ENCODE measurements around the gene ASMTL. TPM values are rescaled to one million over a fixed set of nuclear protein-coding genes. Genes with fewer than 3 reads are reported as not detected.

ASMTL gene
- total RNA-seq, 2 experiments from 2014 or later = 34.6 to 39.3 TPM

GRCh38 chrX:1400049-1400448, 52.7 kb downstream of the ASMTL start:
- CTCF ChIA-PET = no interaction called here
- Histone ChIP-seq H3K27me3 (ENCODE audit: control insufficient read depth in 1 of 2, insufficient read depth in 2 of 2, low read length in 2 of 2) (no peaks in the 10 kb centered on the region), H3K36me3 (ENCODE audit: insufficient read depth, low read length) (peaks cover 46% of the 10 kb centered on the region), H3K27ac (ENCODE audit: low read depth in 1 of 2, low read length in 2 of 2) (no peak overlapping the region), H3K9me3 (ENCODE audit: control insufficient read depth in 1 of 2, insufficient read depth in 1 of 2, low read length in 2 of 2) (no peaks in the 10 kb centered on the region), H3K4me1 (ENCODE audit: insufficient read depth, low read length) (peaks cover 2% of the 10 kb centered on the region), H3K4me3 (ENCODE audit: low read length) (no peak overlapping the region)
- ATAC-seq (ENCODE audit: poor library complexity) = no peak
- H3K36me3 Mint-ChIP-seq (ENCODE audit: low read depth) = peaks cover 9% of the 10 kb centered on the region
- no peaks in the 10 kb centered on the region for H3K9me3 Mint-ChIP-seq
- intact Hi-C loops (cut with DNase I, micrococcal nuclease) = no loop called here
- TF ChIP-seq, protein P1, sequence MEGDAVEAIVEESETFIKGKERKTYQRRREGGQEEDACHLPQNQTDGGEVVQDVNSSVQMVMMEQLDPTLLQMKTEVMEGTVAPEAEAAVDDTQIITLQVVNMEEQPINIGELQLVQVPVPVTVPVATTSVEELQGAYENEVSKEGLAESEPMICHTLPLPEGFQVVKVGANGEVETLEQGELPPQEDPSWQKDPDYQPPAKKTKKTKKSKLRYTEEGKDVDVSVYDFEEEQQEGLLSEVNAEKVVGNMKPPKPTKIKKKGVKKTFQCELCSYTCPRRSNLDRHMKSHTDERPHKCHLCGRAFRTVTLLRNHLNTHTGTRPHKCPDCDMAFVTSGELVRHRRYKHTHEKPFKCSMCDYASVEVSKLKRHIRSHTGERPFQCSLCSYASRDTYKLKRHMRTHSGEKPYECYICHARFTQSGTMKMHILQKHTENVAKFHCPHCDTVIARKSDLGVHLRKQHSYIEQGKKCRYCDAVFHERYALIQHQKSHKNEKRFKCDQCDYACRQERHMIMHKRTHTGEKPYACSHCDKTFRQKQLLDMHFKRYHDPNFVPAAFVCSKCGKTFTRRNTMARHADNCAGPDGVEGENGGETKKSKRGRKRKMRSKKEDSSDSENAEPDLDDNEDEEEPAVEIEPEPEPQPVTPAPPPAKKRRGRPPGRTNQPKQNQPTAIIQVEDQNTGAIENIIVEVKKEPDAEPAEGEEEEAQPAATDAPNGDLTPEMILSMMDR (IDR thresholded peaks at IDR 0.05) = no peak
- H3K27me3 Mint-ChIP-seq = no peaks in the 10 kb centered on the region
- peak in 2 of 14 experiments; percentile 12 to 20 for DNase-seq
- no peak overlapping the region for H3K4me3 Mint-ChIP-seq
- no peak overlapping the region for H3K27ac Mint-ChIP-seq
- peaks cover 12% of the 10 kb centered on the region for H3K4me1 Mint-ChIP-seq (ENCODE audit: low read depth)
- POLR2A ChIA-PET = no interaction called here

DNA sequence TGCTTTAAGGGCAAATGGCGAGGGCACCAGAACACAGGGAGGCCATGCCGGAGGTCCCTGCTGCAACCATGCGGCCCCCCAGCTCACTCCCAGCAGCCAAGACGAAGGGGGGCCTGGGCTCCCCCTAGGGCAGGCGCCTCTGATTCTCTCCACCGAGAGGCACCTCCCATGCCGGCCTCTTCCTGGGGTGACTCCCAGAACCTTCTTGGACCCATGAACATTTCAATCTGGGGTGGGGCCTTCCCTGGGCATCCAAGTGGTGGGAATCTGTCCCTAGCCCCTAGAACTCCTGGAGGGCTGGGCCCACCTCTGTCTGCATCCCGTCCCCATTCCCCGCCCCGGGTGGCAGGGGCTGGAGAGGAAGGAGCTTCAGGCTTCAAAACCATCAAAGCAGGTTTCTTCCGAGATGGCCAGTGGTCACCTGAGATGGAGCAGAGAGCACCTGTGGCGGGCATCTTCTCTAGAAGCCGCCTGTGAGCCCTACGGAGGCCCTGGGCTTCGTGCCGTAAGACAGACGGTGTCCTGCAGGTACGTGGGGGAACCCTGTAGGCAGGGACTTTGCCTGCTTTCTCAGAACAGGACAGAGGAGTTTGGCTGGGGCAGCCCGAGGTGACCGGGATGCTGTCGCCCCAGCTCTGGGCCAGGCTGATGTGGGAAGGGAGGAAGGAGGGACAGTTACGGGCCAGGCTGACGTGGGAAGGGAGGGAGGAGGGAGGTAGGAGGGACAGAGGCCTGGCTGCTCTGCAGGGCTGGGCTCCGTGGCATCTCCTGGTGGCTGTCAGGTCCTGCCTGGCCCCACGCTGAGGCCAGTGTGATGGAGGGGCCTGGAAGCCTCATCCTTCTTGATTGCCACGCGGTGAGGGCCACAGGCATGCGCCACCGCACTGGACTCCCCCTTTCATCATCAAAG, 54.0 kb downstream of the ASMTL start:
- DNase-seq (peak in 2 of 14 experiments; percentile 21 to 31), ATAC-seq (ENCODE audit: poor library complexity) (no peak)
- ChIA-PET POLR2A (no interaction called here), CTCF (no interaction called here)
- TF ChIP-seq, protein P1 (IDR thresholded peaks at IDR 0.05) = no peak
- H3K27me3 Mint-ChIP-seq = no peaks in the 10 kb centered on the region
- peaks cover 36% of the 10 kb centered on the region for H3K36me3 ChIP-seq (ENCODE audit: insufficient read depth, low read length)
- peaks cover 8% of the 10 kb centered on the region for H3K4me1 ChIP-seq (ENCODE audit: insufficient read depth, low read length)
- peaks cover 9% of the 10 kb centered on the region for H3K36me3 Mint-ChIP-seq (ENCODE audit: low read depth)
- H3K4me3 ChIP-seq (ENCODE audit: low read length) = no peak overlapping the region
- peaks cover 14% of the 10 kb centered on the region for H3K4me1 Mint-ChIP-seq (ENCODE audit: low read depth)
- intact Hi-C loops (cut with DNase I, micrococcal nuclease) = loop anchor here (10.0 kb wide), 2 partner anchors 1014 to 1296 kb away; partner anchors contain the start of genes CD99 (in 1 of the 2) and PPP2R3B (in 1 of the 2)
- H3K9me3 ChIP-seq (ENCODE audit: control insufficient read depth in 1 of 2, insufficient read depth in 1 of 2, low read length in 2 of 2) = no peaks in the 10 kb centered on the region
- no peak overlapping the region for H3K27ac Mint-ChIP-seq
- no peak overlapping the region for H3K27ac ChIP-seq (ENCODE audit: low read depth in 1 of 2, low read length in 2 of 2)
- H3K27me3 ChIP-seq (ENCODE audit: control insufficient read depth in 1 of 2, insufficient read depth in 2 of 2, low read length in 2 of 2) = no peaks in the 10 kb centered on the region
- no peaks in the 10 kb centered on the region for H3K9me3 Mint-ChIP-seq
- H3K4me3 Mint-ChIP-seq = no peak overlapping the region

GRCh38 chrX:1397441-1398270, 55.1 kb downstream of the ASMTL start:
- Mint-ChIP-seq H3K4me3 (no peak overlapping the region), H3K4me1 (ENCODE audit: low read depth) (peaks cover 16% of the 10 kb centered on the region), H3K9me3 (no peaks in the 10 kb centered on the region), H3K36me3 (ENCODE audit: low read depth) (peaks cover 9% of the 10 kb centered on the region), H3K27ac (no peak overlapping the region), H3K27me3 (no peaks in the 10 kb centered on the region)
- TF ChIP-seq, protein P1 (IDR thresholded peaks at IDR 0.05) = no peak
- DNase-seq (peak in 2 of 14 experiments; percentile 9 to 31), ATAC-seq (ENCODE audit: poor library complexity) (no peak)
- no peak overlapping the region for H3K27ac ChIP-seq (ENCODE audit: low read depth in 1 of 2, low read length in 2 of 2)
- H3K27me3 ChIP-seq (ENCODE audit: control insufficient read depth in 1 of 2, insufficient read depth in 2 of 2, low read length in 2 of 2) = no peaks in the 10 kb centered on the region
- H3K9me3 ChIP-seq (ENCODE audit: control insufficient read depth in 1 of 2, insufficient read depth in 1 of 2, low read length in 2 of 2) = no peaks in the 10 kb centered on the region
- no peak overlapping the region for H3K4me3 ChIP-seq (ENCODE audit: low read length)
- H3K4me1 ChIP-seq (ENCODE audit: insufficient read depth, low read length) = peaks cover 14% of the 10 kb centered on the region
- H3K36me3 ChIP-seq (ENCODE audit: insufficient read depth, low read length) = peaks cover 28% of the 10 kb centered on the region
- intact Hi-C loops (cut with DNase I, micrococcal nuclease) = loop anchor here (10.0 kb wide), 2 partner anchors 1013 to 1297 kb away; partner anchors contain the start of genes CD99 (in 1 of the 2) and PPP2R3B (in 1 of the 2)
- ChIA-PET CTCF (no interaction called here), POLR2A (no interaction called here)

Measured in CD4-positive, alpha-beta T cell (primary cell).